GM21367 (cell line): ENCODE results near the gene SLC25A23.

ENCODE experiments used
- ATAC-seq: cut with Tn5 transposase; IDR thresholded peaks from one replicate; pipeline ENCODE4 v1.9.1; 2021; ENCODE audit not compliant: unreplicated experiment

The SLC25A23 gene

GRCh38 chr19:6425732-6426620, 33.6 kb downstream of the SLC25A23 start:
- no peak for ATAC-seq

GRCh38 chr19:6424939-6425731, 34.5 kb downstream of the SLC25A23 start:
- ATAC-seq: peak; percentile 73

- ATAC-seq: no peak
These were observed 35.2 kb downstream of the SLC25A23 start, which contains the start of gene KHSRP for GRCh38 chr19:6424195-6424938. KHSRP (minus strand) TSS chr19:6424811; CDS start chr19:6424701, 110 bp downstream.

- ATAC-seq: no peak
These were observed 35.9 kb downstream of the SLC25A23 start for GRCh38 chr19:6423499-6424194.

- no peak for ATAC-seq
These were observed 38.2 kb downstream of the SLC25A23 start for GRCh38 chr19:6421075-6422014.

- no peak for ATAC-seq
These were observed 41.0 kb downstream of the SLC25A23 start for GRCh38 chr19:6418562-6418932.

GRCh38 chr19:6417713-6418561, 41.7 kb downstream of the SLC25A23 start:
- ATAC-seq: no peak

GRCh38 chr19:6416658-6417405, 42.8 kb downstream of the SLC25A23 start:
- ATAC-seq: no peak

- no peak for ATAC-seq
These were observed 43.9 kb downstream of the SLC25A23 start for GRCh38 chr19:6415591-6416190.

- no peak for ATAC-seq
These were observed 44.6 kb downstream of the SLC25A23 start for GRCh38 chr19:6414793-6415590.

GRCh38 chr19:6413721-6414643, 45.6 kb downstream of the SLC25A23 start:
- no peak for ATAC-seq

- ATAC-seq: no peak
These were observed 46.3 kb downstream of the SLC25A23 start for GRCh38 chr19:6413291-6413690.

GRCh38 chr19:6412447-6413091, 47.0 kb downstream of the SLC25A23 start:
- ATAC-seq: no peak

GRCh38 chr19:6412061-6412446, 47.5 kb downstream of the SLC25A23 start:
- no peak for ATAC-seq

GRCh38 chr19:6409346-6409745, 50.2 kb downstream of the SLC25A23 start:
- ATAC-seq: no peak
